Aorta (tissue), 5 donors: ENCODE results near the gene FOXN3. TPM values are rescaled to one million over a fixed set of nuclear protein-coding genes. Genes with fewer than 3 reads are reported as not detected.
A peak's percentile ranks its signal among the peaks of the same experiment; 100 is the strongest.

Experiments
- ATAC-seq: fragments of 200-7000 bp; cut with Tn5 transposase; one replicate; pipeline ENCODE4 v1.9.1; 2022; ENCODE audit warnings: moderate library complexity; ENCODE audit not compliant: low FRiP score
- DNase-seq, 2 donors: peaks; one replicate each; pipeline ENCODE4 v3.0.0-alpha.2; 2020
- H3K27ac ChIP-seq, 2 donors: one replicate each; pipeline ENCODE4 v1.5.1; 2013; ENCODE audit warnings: low read length in 2 of 2, mild to moderate bottlenecking in 2 of 2, moderate library complexity in 2 of 2, control low read depth in 1 of 2, inconsistent platforms in 1 of 2, low read depth in 1 of 2
- H3K27me3 ChIP-seq, 2 donors: one replicate each; pipeline ENCODE4 v1.6.1; 2013; ENCODE audit warnings: control low read depth in 1 of 2, low read length in 1 of 2, mild to moderate bottlenecking in 1 of 2, moderate library complexity in 1 of 2; ENCODE audit not compliant: insufficient read depth in 2 of 2, control insufficient read depth in 1 of 2
- H3K36me3 ChIP-seq, 2 donors: one replicate each; pipeline ENCODE4 v1.6.1; 2013; ENCODE audit warnings: control low read depth in 1 of 2, low read length in 1 of 2, mild to moderate bottlenecking in 1 of 2; ENCODE audit not compliant: insufficient read depth in 2 of 2, control insufficient read depth in 1 of 2
- H3K4me1 ChIP-seq, 2 donors: one replicate each; pipeline ENCODE4 v1.6.1; 2013; ENCODE audit warnings: low read length in 2 of 2, control low read depth in 1 of 2, mild to moderate bottlenecking in 1 of 2, moderate library complexity in 1 of 2; ENCODE audit not compliant: insufficient read depth in 2 of 2, control insufficient read depth in 1 of 2
- H3K4me3 ChIP-seq, 2 donors: one replicate each; pipeline ENCODE4 v1.5.1; 2013; ENCODE audit warnings: low read length in 2 of 2, control low read depth in 1 of 2, mild to moderate bottlenecking in 1 of 2
- H3K9me3 ChIP-seq: one replicate; pipeline ENCODE4 v1.6.1; 2013; ENCODE audit warnings: mild to moderate bottlenecking, low read length; ENCODE audit not compliant: control insufficient read depth
- WGBS, 2 donors: extraction: QIAGEN DNeasy Blood & Tissue Kit; methylation state at CpG; one replicate each; pipeline ENCODE4 v1.1.7; 2013; 5-methylcytosine and 5-hydroxymethylcytosine counted together
- intact Hi-C, 2 donors: fragments of 100-400 bp; cut with DNase I; formaldehyde crosslinking; loops; one replicate each; pipeline versions ENCODE4 v1.14.2 to v1.15.0; 2022
- polyA plus RNA-seq, 2 donors: library from polyadenylated mRNA; stranded (reverse); fragments of 200-250 nt; gene quantifications; one replicate each; pipeline ENCODE4 v1.2.3, GENCODE V29; 2013
- total RNA-seq, 2 donors: library from RNA; stranded (reverse); fragmentation: NEBNext Ultra II Directional; extraction: Animal tissue kit (Norgen Biotek cat#: 25700); gene quantifications; one replicate each; pipeline ENCODE4 v1.2.1, GENCODE V29; 2021
- donor health status: healthy with polysubstance abuse.
- donor health status: Bipolar disorder and iron deficiency.
- donor health status: DM: no; HTN: no; CAD: no.
- donor health status: DM: no; HTN: no; CAD: no.
- donor health status: DM: yes; HTN: yes; CAD: no.

FOXN3 gene
- total and polyA plus RNA-seq, 4 donors, result 21.4 to 225 (median 101) TPM

DNA sequence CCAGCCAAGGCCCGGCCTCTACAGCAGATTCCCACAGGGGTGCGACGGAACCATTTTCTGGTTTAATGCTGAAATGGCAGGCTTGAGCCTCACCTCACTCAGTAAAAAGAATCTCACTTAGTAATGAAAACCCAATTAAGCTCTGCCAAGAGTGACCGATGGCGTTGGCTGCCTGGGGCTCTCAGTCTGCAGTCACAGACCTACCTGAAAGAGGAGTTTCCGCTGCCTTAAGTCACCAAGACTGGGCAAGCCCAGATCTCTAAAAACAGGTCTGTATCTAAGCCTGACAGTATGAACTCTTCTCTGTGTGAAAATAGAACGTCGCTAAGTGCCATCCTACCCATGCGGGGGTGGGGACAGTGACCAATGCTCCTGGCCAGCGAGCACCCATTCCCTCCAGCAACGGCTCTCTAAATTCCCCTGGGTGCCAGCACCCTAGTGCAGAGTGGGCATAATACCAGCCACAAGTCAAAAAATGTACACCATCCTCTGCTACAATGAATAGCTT is 107.3 kb downstream of the FOXN3 start:
- intact Hi-C loops, result loop anchor here in 1 of 2 donors (5.0 kb wide), 1 partner anchor 38 kb away; no protein-coding TSS in a partner anchor
- no peaks in the 10 kb centered on the region for H3K36me3 ChIP-seq
- peaks cover 0 to 4% of the 10 kb centered on the region in 2 donors for H3K4me1 ChIP-seq
- H3K27ac ChIP-seq, result no peak overlapping the region
- no peak for DNase-seq
- no peaks in the 10 kb centered on the region for H3K9me3 ChIP-seq
- ATAC-seq, result no peak
- 86 to 90% methylated on average over 11 of the region's 11 CpGs for WGBS, 2 donors
- no peak overlapping the region for H3K4me3 ChIP-seq
- no peaks in the 10 kb centered on the region for H3K27me3 ChIP-seq

DNA sequence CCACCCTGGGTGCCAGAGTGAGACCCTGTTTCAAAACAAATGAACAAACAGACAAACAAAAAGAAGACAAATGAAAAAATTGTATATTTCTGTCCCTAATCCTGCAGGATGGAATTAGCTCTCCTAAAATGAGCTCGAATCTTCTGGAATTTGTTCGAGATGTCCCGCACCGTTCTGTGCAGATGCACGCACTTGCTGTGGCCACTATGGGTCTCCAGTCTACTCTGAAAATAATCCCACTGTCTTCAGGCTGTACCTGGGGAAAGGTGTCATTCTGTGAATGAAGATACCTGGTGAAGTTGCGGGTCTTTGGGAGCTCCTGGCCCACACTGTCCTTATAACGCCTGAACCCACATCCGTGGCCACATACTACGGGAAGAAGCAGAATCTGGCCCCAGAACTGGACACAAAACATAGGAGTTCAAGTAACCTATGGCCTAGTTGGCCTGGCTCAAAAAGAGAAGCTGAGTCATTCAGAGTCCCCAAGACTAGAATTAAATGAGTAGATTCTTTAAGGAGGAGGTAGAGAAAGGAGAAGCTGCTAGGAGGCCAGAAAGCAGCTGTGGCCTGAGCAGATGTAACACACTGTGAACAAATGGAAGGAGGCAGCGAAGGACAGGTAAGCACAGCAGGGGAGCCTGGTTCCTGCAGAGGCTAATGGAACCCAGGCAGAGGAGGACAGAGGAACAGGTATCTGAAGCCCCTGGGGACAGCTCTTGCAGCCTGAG is 108.6 kb downstream of the FOXN3 start:
- peak in 1 of 2 donors; percentile 48 for DNase-seq
- intact Hi-C loops, result loop anchor here in 1 of 2 donors (5.0 kb wide), 1 partner anchor 39 kb away; no protein-coding TSS in a partner anchor
- WGBS, 2 donors, result 88 to 91% methylated on average over 10 of the region's 10 CpGs

DNA sequence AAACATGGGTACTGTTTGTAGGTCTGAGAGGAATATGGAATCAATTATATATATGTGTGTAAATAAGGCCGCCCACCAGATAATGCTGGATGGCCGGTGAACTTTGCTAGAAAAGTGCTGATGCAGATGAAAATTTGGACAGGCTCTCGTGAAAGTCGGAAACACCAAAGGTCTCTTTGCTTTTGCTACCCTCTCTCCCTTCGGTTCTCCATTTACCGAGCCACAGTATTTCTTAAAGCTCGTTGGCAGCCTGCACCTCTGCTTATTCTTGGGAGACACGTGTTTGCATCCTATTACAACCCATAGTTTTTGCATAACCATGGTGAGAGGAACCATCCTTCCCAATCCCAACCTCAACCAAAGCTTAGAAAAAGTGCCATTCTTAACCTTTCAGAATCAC is 109.6 kb downstream of the FOXN3 start:
- no peak for DNase-seq
- H3K4me1 ChIP-seq, result peaks cover 3 to 4% of the 10 kb centered on the region in 2 donors

More for the DNA sequence above, 108.6 kb downstream of the FOXN3 start:
- H3K27ac ChIP-seq, result peak overlapping the region in 1 of 2 donors; percentile 42
- no peak for ATAC-seq
- no peaks in the 10 kb centered on the region for H3K36me3 ChIP-seq
- no peaks in the 10 kb centered on the region for H3K9me3 ChIP-seq
- no peaks in the 10 kb centered on the region for H3K27me3 ChIP-seq
- H3K4me1 ChIP-seq, result peaks cover 3 to 4% of the 10 kb centered on the region in 2 donors
- H3K4me3 ChIP-seq, result no peak overlapping the region

DNA sequence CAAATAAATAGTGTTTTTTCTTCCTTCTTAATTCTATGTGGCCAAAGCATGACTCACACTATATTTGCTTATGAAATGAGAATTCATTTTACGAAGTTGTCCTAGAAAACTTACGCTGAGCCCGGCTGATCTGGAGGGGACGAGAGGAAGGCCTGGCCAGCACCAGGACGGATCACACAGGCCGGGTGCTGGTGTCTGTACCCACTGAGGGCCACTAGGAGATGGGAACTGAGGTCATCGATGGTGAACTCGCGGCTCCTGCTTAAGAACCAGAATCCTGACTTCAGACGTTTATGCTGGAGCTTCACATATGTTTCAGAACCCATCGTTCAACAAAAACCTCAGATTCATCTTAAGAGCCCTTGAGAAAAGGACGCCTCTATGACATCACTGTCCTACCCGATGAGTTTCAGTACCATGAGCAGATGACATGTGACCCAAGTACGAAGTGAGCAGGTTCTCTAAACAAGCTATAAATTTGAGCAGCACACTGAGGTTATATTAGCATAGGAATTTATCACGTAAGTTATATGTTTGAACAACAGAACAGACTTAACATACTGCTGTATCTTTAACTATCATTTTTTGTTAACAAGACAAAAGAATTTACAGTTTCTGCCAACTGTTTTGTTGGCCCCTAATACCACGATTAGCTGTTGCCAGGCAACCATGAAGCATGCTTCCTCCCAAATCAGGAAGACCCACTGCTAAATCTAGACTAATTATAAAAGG is 111.9 kb downstream of the FOXN3 start:
- DNase-seq (peak in 1 of 2 donors; percentile 75), ATAC-seq (peak; percentile 69)
- Histone ChIP-seq H3K36me3 (no peaks in the 10 kb centered on the region), H3K27ac (peak overlapping the region; percentile 96 to 99), H3K27me3 (no peaks in the 10 kb centered on the region), H3K4me1 (peaks cover 3 to 4% of the 10 kb centered on the region in 2 donors), H3K9me3 (no peaks in the 10 kb centered on the region), H3K4me3 (no peak overlapping the region)
- WGBS, 2 donors, result 6 to 8% methylated on average over 16 of the region's 16 CpGs
- intact Hi-C loops, result loop anchor here in 1 of 2 donors (1.0 to 5.0 kb wide), 2 partner anchors 42 to 106 kb away; no protein-coding TSS in a partner anchor

More for the DNA sequence above, 109.6 kb downstream of the FOXN3 start:
- ATAC-seq, result no peak
- Histone ChIP-seq H3K27ac (no peak overlapping the region), H3K9me3 (no peaks in the 10 kb centered on the region), H3K27me3 (no peaks in the 10 kb centered on the region), H3K4me3 (no peak overlapping the region), H3K36me3 (no peaks in the 10 kb centered on the region)
- 88 to 89% methylated on average over 8 of the region's 8 CpGs for WGBS, 2 donors
- intact Hi-C loops, result loop anchor here in 1 of 2 donors (5.0 kb wide), 1 partner anchor 40 kb away; no protein-coding TSS in a partner anchor

DNA sequence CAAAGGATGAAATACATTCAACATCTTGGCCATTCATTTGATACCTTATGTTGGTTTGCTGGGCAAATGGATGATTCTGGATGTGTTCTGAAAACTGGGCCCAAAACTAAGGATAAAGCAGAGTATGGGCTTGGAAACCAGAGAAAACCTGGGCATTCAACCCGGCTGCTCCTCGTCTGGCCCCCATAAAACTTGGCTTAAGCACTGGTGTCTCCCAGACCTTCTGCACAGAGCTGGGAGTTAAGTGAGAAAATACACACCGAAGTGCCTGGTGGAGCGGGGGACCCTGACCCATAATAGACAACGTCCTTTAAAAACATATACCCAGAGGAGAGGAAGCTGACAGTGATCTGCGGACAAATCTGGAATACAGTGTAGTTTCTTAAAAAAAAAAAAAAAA is 112.5 kb downstream of the FOXN3 start:
- no peak for DNase-seq
- Histone ChIP-seq H3K36me3 (no peaks in the 10 kb centered on the region), H3K4me3 (peak overlapping the region in 1 of 2 donors; percentile 3), H3K4me1 (peaks cover 3 to 4% of the 10 kb centered on the region in 2 donors), H3K27me3 (no peaks in the 10 kb centered on the region), H3K27ac (peak overlapping the region; percentile 83 to 96), H3K9me3 (no peaks in the 10 kb centered on the region)
- WGBS, 2 donors, result 18 to 19% methylated on average over 6 of the region's 6 CpGs
- peak; percentile 17 for ATAC-seq
- intact Hi-C loops, result loop anchor here in 1 of 2 donors (1.0 kb wide), 1 partner anchor 107 kb away; no protein-coding TSS in a partner anchor

DNA sequence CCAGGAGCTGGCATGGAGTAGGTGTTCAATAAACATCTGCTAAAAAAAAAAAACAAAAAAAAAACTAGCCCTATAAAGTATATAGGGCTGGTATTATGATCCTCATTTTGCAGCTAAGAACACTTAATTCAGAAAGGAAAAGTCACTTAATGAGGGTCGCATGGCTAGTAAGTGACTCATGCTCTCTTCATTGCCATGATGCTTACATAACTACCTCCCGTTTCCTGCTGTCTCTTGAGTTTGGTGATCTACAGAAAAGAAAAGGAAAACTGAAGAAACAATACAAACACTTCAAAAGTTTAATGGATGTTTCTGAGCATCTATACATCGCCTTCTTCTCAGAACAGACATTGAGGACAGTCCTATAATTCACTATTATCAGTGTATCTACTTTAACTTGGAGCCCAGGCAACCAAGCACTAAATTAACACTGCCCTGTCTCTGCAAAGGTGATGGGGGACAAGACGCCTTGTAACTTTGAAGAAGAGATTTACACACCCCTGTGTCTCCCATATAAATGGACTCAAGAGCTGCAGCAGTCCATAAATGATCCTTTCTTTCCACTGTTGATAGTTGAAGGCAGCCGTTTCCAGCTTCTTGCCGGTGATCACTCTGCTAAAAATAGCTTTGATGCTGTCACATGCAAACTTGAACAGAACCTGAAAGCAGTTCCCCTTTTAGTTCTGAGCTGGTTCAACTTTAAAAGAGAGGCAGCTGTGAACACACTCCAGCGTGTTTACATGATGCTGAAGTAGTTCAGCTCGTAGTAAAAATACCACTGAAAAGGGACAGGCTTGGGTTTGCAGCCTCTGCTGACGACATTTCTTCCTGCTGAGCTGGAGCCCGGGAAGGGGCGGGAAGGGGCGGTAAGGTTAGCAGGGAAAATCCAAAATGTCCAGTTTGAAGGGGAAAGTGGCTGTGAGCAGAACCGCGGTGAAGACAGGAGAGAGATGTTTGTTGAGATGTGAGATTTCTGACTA is 113.3 kb downstream of the FOXN3 start:
- Histone ChIP-seq H3K27me3 (no peaks in the 10 kb centered on the region), H3K9me3 (no peaks in the 10 kb centered on the region), H3K4me3 (peak overlapping the region in 1 of 2 donors; percentile 3), H3K36me3 (no peaks in the 10 kb centered on the region), H3K4me1 (peaks cover 3 to 4% of the 10 kb centered on the region in 2 donors), H3K27ac (peak overlapping the region; percentile 87 to 96)
- DNase-seq (peak; percentile 82 to 90), ATAC-seq (peak; percentile 84)
- intact Hi-C loops, result loop anchor here in 1 of 2 donors (1.0 kb wide), 1 partner anchor 108 kb away; no protein-coding TSS in a partner anchor
- WGBS, 2 donors, result 5 to 6% methylated on average over 14 of the region's 14 CpGs

DNA sequence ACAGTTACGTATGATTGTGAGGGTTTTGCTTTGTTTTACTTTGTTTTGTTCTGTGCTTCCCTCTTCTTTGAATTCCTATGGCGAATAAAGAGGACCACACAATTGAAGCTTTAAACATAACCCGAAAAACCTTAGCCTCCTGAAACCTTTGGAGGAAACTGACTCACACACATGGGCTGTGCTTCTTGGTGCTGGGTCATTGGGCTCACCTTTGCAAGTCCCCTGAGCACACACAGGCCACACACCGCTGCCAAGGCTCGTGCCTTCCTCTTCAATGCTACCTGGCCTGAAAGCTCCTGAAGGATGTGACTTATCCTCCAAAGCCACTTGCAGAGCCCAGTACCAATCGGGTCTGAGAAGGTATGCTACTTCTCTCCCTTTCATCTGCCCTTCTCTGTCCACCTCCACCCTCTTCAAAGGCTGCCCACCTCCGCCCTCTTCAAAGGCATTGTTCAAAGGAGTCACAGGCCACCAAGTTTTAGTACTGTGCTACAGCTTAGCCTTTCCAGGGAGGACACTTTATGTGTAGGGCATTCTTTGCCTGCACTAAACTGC is 114.6 kb downstream of the FOXN3 start:
- H3K4me3 ChIP-seq, result no peak overlapping the region
- DNase-seq (no peak), ATAC-seq (no peak)
- intact Hi-C loops, result no loop called here
- H3K9me3 ChIP-seq, result no peaks in the 10 kb centered on the region
- WGBS, 2 donors, result 91% methylated on average over 7 of the region's 7 CpGs
- peak overlapping the region in 1 of 2 donors; percentile 72 for H3K27ac ChIP-seq
- no peaks in the 10 kb centered on the region for H3K36me3 ChIP-seq
- H3K4me1 ChIP-seq, result peaks cover 3 to 4% of the 10 kb centered on the region in 2 donors
- no peaks in the 10 kb centered on the region for H3K27me3 ChIP-seq
